Mesenchymal stem cell (in vitro differentiated cells and primary cell): ENCODE measurements around the gene GBX1.

ENCODE experiments used
- DNase-seq: peaks from one replicate; pipeline ENCODE4 v3.0.0-alpha.2; 2013
- H2AFZ ChIP-seq: one replicate; pipeline ENCODE4 v1.6.1; 2013; ENCODE audit warnings: low read depth, mild to moderate bottlenecking, control low read depth, inconsistent platforms, low read length, moderate library complexity
- H2AK5ac ChIP-seq: 2 replicates; pipeline ENCODE4 v1.6.1; 2013; ENCODE audit warnings: low read length, moderate library complexity, mild to moderate bottlenecking, inconsistent platforms; ENCODE audit not compliant: severe bottlenecking
- H2BK120ac ChIP-seq: one replicate; pipeline ENCODE4 v1.6.1; 2013; ENCODE audit warnings: low read depth, mild to moderate bottlenecking, inconsistent platforms, low read length, moderate library complexity
- H2BK12ac ChIP-seq, 2 experiments: one replicate each; pipeline ENCODE4 v1.6.1; 2013; ENCODE audit warnings: inconsistent platforms in 2 of 2, low read length in 2 of 2, mild to moderate bottlenecking in 2 of 2, moderate library complexity in 2 of 2, control low read depth in 1 of 2
- H2BK15ac ChIP-seq: one replicate; pipeline ENCODE4 v1.6.1; 2013; ENCODE audit warnings: mild to moderate bottlenecking, low read depth, inconsistent platforms; ENCODE audit not compliant: poor library complexity, severe bottlenecking
- H2BK5ac ChIP-seq: 2 replicates; pipeline ENCODE4 v1.6.1; 2013; ENCODE audit warnings: low read depth, mild to moderate bottlenecking, low read length, control low read depth, inconsistent platforms; ENCODE audit not compliant: poor library complexity, severe bottlenecking
- H3K14ac ChIP-seq, 2 experiments: one replicate each; pipeline ENCODE4 v1.6.1; 2013; ENCODE audit warnings: inconsistent platforms in 2 of 2, low read length in 2 of 2, control low read depth in 1 of 2, mild to moderate bottlenecking in 1 of 2, moderate library complexity in 1 of 2
- H3K18ac ChIP-seq, 2 experiments: one replicate each; pipeline ENCODE4 v1.6.1; 2013; ENCODE audit warnings: inconsistent platforms in 2 of 2, low read length in 2 of 2, control low read depth in 1 of 2, low read depth in 1 of 2, mild to moderate bottlenecking in 1 of 2
- H3K23ac ChIP-seq, 2 experiments: one replicate each; pipeline ENCODE4 v1.6.1; 2013; ENCODE audit warnings: inconsistent platforms in 2 of 2, low read length in 2 of 2, mild to moderate bottlenecking in 2 of 2, moderate library complexity in 2 of 2, control low read depth in 1 of 2
- H3K27ac ChIP-seq: 2 replicates; pipeline ENCODE4 v1.5.1; 2013; ENCODE audit warnings: mild to moderate bottlenecking, moderate library complexity, low read length, control low read depth, inconsistent platforms; ENCODE audit not compliant: poor library complexity, severe bottlenecking
- H3K27me3 ChIP-seq, 2 experiments: 2 replicates each; pipeline versions ENCODE4 v1.6.1 to v1.7.0; 2013; ENCODE audit warnings: low read length in 2 of 2, mild to moderate bottlenecking in 2 of 2, moderate library complexity in 2 of 2, control low read depth in 1 of 2, inconsistent platforms in 1 of 2; ENCODE audit not compliant: control insufficient read depth in 1 of 2, insufficient read depth in 1 of 2
- H3K36me3 ChIP-seq, 2 experiments: 2 replicates each; pipeline versions ENCODE4 v1.6.1 to v1.7.0; 2013; ENCODE audit warnings: low read length in 2 of 2, control low read depth in 1 of 2, inconsistent platforms in 1 of 2, low read depth in 1 of 2, mild to moderate bottlenecking in 1 of 2; ENCODE audit not compliant: insufficient read depth in 2 of 2, control insufficient read depth in 1 of 2
- H3K4ac ChIP-seq, 2 experiments: one replicate each; pipeline ENCODE4 v1.6.1; 2013; ENCODE audit warnings: inconsistent platforms in 2 of 2, low read length in 2 of 2, mild to moderate bottlenecking in 2 of 2, moderate library complexity in 2 of 2, control low read depth in 1 of 2, low read depth in 1 of 2
- H3K4me1 ChIP-seq: 2 replicates; pipeline ENCODE4 v1.6.1; 2013; ENCODE audit warnings: low read depth, low read length, control low read depth; ENCODE audit not compliant: control insufficient read depth, insufficient read depth
- H3K4me2 ChIP-seq: 2 replicates; pipeline ENCODE4 v1.6.1; 2013; ENCODE audit warnings: low read length, mild to moderate bottlenecking, inconsistent platforms; ENCODE audit not compliant: poor library complexity, severe bottlenecking
- H3K4me3 ChIP-seq, 2 experiments: 2 replicates each; pipeline versions ENCODE4 v1.5.1 to v1.7.0; 2013; ENCODE audit warnings: low read length in 2 of 2, mild to moderate bottlenecking in 2 of 2, control low read depth in 1 of 2, low read depth in 1 of 2; ENCODE audit not compliant: insufficient read depth in 1 of 2
- H3K79me1 ChIP-seq: replicated peaks from 2 replicates; pipeline ENCODE4 v1.6.1; 2013; ENCODE audit warnings: mild to moderate bottlenecking, control low read depth, low read length, inconsistent platforms; ENCODE audit not compliant: poor library complexity, severe bottlenecking
- H3K9ac ChIP-seq: 2 replicates; pipeline ENCODE4 v1.7.0; 2013; ENCODE audit warnings: mild to moderate bottlenecking, low read length, moderate library complexity
- H3K9me3 ChIP-seq: 2 replicates; pipeline ENCODE4 v1.7.0; 2013; ENCODE audit warnings: mild to moderate bottlenecking, low read length; ENCODE audit not compliant: control insufficient read depth
- H4K8ac ChIP-seq: one replicate; pipeline ENCODE4 v1.6.1; 2013; ENCODE audit warnings: inconsistent platforms, mild to moderate bottlenecking, low read length, moderate library complexity
- H4K91ac ChIP-seq: one replicate; pipeline ENCODE4 v1.6.1; 2013; ENCODE audit warnings: mild to moderate bottlenecking, low read length, inconsistent platforms
- WGBS: methylation state at CpG from one replicate; pipeline ENCODE4 v1.1.7; 2013; ENCODE audit warnings: mixed read lengths; 5-methylcytosine and 5-hydroxymethylcytosine counted together

Gene GBX1

DNA sequence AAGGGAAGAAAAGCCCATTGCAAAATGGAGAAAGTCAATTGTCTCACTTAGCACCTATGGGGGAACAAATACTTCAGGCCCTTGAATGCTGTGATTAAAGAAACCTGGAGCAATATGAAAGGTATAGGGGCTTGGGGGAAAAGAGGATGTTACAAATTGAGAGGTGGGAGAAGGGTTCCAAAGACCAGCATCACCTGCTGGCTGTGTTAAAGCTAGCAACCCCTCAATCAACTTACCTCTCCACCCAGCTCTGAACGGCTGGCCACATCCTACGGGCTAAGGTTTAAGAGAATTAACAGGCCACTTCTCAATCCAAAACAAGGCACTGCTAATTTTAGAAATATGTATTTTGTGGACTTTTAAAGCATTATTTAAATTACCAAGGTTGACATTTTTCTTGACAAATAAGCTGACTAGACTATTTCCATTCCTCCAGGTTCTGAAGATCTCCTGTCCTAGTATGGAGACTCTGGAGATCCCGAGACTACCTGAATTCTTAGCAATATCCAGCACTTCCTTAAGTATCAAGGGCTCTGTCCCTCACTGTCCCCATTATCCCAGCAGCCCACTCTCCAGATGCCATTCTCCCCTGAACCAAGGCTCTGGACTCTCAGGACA lies 43.8 kb upstream of the GBX1 start:
- Histone ChIP-seq H3K4me3 (no peak overlapping the region), H4K91ac (no peak overlapping the region), H3K36me3 (peaks cover 34 to 44% of the 10 kb centered on the region in 2 experiments), H3K4me2 (no peak overlapping the region), H3K4me1 (no peaks in the 10 kb centered on the region), H3K23ac (no peak overlapping the region), H2BK12ac (no peak overlapping the region), H2BK120ac (no peak overlapping the region), H3K9me3 (no peaks in the 10 kb centered on the region), H3K27ac (no peak overlapping the region), H2BK5ac (no peak overlapping the region), H2BK15ac (no peak overlapping the region), H2AK5ac (no peak overlapping the region), H3K27me3 (peaks cover 8 to 24% of the 10 kb centered on the region in 2 experiments), H3K79me1 (peaks cover 7% of the 10 kb centered on the region), H3K14ac (no peak overlapping the region), H3K4ac (no peak overlapping the region), H3K18ac (no peak overlapping the region), H3K9ac (no peak overlapping the region), H2AFZ (no peak overlapping the region), H4K8ac (peak overlapping the region; percentile 7)
- whole genome bisulfite sequencing = 90% methylated on average over 1 of the region's 3 CpGs
- no peak for DNase-seq

DNA sequence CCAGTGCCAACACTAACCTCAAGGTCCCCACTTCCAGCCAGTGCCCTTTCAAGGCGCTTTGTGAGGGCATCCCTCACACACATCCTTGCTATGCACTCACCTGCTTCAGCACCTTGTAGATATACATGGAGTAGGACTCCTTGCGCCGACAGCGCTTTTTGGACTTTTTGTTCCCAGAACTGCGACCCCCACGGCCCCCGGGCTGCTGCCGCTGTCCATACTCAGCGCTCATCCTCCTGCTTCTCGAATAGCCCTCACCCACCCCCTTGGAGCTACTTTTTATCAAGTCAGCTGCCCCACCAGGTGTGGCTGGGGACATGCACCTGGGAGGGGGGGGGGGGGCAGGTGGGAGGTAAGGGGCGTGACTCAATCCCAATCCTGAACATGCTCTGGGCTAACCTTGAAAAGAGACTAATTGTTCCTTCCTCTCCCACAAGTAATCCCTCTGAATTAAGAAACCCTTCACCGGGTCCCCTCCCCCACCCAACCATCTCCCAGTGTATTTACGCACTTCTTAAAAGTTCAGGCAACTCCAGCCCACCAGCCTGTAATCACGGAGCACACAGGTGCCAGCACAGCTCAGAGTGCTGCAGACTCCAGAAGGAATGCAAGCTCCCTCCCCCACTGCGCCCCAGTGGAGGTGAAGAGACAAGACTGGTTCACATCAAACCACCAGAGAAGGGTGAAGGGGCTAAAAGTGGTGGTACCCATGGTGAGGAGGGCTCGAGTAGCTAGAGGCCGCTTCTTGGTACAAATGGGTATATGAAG lies 42.8 kb upstream of the GBX1 start, which contains the start of gene H2BK1:
Gene H2BK1 (minus strand): TSS at position 402 of the 768 bp plus-strand sequence. CDS start 170 bp downstream, at position 232.
- Histone ChIP-seq H2BK5ac (no peak within 1 kb of the TSS), H2AK5ac (no peak within 1 kb of the TSS), H3K14ac (no peak within 1 kb of the TSS), H2BK12ac (no peak within 1 kb of the TSS), H2BK15ac (no peak within 1 kb of the TSS), H3K18ac (no peak within 1 kb of the TSS), H4K91ac (no peak within 1 kb of the TSS), H3K23ac (no peak within 1 kb of the TSS), H3K36me3 (peaks cover 28 to 34% of the 10 kb centered on the region in 2 experiments), H2BK120ac (no peak within 1 kb of the TSS), H3K4me2 (no peak within 1 kb of the TSS), H2AFZ (no peak within 1 kb of the TSS), H3K4ac (no peak within 1 kb of the TSS), H3K27ac (no peak within 1 kb of the TSS), H3K4me1 (no peaks in the 10 kb centered on the region), H3K27me3 (peaks cover 15 to 34% of the 10 kb centered on the region in 2 experiments), H4K8ac (no peak within 1 kb of the TSS), H3K79me1 (peaks cover 2% of the 10 kb centered on the region), H3K4me3 (no peak within 1 kb of the TSS), H3K9me3 (no peaks in the 10 kb centered on the region), H3K9ac (no peak within 1 kb of the TSS)
- WGBS = 87% methylated on average over 12 of the region's 17 CpGs
- DNase-seq = no peak

DNA sequence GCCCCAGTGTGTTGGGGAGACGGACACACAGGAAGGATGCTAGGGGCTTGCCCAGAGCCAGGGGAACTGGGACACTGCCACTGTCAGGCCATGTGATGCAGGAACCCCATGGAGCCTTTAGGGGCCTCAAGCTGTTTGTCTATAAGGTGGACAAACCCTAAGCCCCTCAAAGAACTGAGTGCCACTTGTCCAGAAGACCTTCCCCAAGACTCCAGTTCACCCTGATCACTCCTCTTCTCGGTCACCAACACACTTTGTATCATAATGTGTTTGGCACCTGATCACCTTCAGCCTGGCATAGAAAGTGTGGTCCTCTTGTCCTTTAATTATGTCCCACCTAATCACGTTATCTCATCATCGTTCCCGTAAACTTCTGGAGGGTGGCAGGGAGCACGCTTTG lies 42.1 kb upstream of the GBX1 start:
- no peaks in the 10 kb centered on the region for H3K9me3 ChIP-seq
- H3K4ac ChIP-seq = no peak overlapping the region
- no peak for DNase-seq
- H3K4me1 ChIP-seq = no peaks in the 10 kb centered on the region
- no peak overlapping the region for H4K8ac ChIP-seq
- no peak overlapping the region for H3K4me2 ChIP-seq
- no peak overlapping the region for H2BK120ac ChIP-seq
- H2AFZ ChIP-seq = no peak overlapping the region
- H2BK5ac ChIP-seq = no peak overlapping the region
- H3K14ac ChIP-seq = no peak overlapping the region
- no peak overlapping the region for H3K4me3 ChIP-seq
- no peak overlapping the region for H2AK5ac ChIP-seq
- no peak overlapping the region for H3K18ac ChIP-seq
- H3K9ac ChIP-seq = no peak overlapping the region
- H2BK15ac ChIP-seq = no peak overlapping the region
- no peak overlapping the region for H3K27ac ChIP-seq
- no peak overlapping the region for H4K91ac ChIP-seq
- peaks cover 22 to 41% of the 10 kb centered on the region in 2 experiments for H3K27me3 ChIP-seq
- H3K36me3 ChIP-seq = peaks cover 21 to 27% of the 10 kb centered on the region in 2 experiments
- peaks cover 2% of the 10 kb centered on the region for H3K79me1 ChIP-seq
- WGBS = 90% methylated on average over 6 of the region's 6 CpGs
- no peak overlapping the region for H3K23ac ChIP-seq
- no peak overlapping the region for H2BK12ac ChIP-seq

DNA sequence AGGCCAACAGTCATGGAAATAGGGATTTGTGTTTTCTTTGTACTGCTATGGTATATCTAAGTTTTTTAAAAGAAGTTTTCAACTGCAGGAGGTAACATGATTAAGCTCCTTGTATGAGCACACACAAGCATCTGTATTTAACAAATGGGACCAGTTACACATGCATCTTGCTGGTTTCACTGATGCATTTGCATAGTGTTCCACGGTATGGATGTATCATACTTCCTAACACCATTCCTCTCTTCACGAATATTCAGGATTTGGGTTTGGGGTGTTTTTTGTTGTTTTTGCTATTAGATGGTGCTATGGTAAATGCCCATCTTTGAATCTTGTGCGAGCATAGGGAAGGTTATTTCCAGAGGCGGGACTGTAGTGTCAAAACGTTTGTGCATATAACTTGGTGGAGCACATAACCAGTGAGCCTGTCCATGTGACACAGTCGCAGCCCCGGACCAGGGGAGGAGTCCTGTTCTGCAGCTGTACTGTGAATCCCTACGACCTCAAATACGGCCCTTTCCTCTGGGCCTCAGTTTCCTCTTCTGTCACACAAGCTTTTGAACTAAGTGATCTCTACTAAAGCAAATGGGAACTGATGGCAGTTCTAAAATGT lies 40.9 kb upstream of the GBX1 start:
- Histone ChIP-seq H2AK5ac (no peak overlapping the region), H3K27me3 (peaks cover 33 to 53% of the 10 kb centered on the region in 2 experiments), H3K36me3 (peaks cover 11 to 16% of the 10 kb centered on the region in 2 experiments), H3K23ac (no peak overlapping the region), H4K91ac (no peak overlapping the region), H4K8ac (no peak overlapping the region), H3K18ac (no peak overlapping the region), H3K4me3 (no peak overlapping the region), H3K4me1 (no peaks in the 10 kb centered on the region), H2BK5ac (no peak overlapping the region), H3K14ac (peak overlapping the region in 1 of 2 experiments; percentile 31), H2AFZ (no peak overlapping the region), H3K9ac (no peak overlapping the region), H3K4ac (no peak overlapping the region), H3K4me2 (no peak overlapping the region), H2BK15ac (no peak overlapping the region), H3K9me3 (no peaks in the 10 kb centered on the region), H2BK12ac (no peak overlapping the region), H3K27ac (no peak overlapping the region), H3K79me1 (peaks cover 2% of the 10 kb centered on the region), H2BK120ac (no peak overlapping the region)
- no peak for DNase-seq
- 91% methylated on average over 6 of the region's 9 CpGs for WGBS
